Measurements from ENCODE around the gene DBH. TPM values are rescaled to one million over a fixed set of nuclear protein-coding genes. Genes with fewer than 3 reads are reported as not detected.

DBH gene
- total RNA-seq (2022; extraction: Qiagen RNA extraction; ENCODE audit: low read depth): not detected in 5 replicates

DNA sequence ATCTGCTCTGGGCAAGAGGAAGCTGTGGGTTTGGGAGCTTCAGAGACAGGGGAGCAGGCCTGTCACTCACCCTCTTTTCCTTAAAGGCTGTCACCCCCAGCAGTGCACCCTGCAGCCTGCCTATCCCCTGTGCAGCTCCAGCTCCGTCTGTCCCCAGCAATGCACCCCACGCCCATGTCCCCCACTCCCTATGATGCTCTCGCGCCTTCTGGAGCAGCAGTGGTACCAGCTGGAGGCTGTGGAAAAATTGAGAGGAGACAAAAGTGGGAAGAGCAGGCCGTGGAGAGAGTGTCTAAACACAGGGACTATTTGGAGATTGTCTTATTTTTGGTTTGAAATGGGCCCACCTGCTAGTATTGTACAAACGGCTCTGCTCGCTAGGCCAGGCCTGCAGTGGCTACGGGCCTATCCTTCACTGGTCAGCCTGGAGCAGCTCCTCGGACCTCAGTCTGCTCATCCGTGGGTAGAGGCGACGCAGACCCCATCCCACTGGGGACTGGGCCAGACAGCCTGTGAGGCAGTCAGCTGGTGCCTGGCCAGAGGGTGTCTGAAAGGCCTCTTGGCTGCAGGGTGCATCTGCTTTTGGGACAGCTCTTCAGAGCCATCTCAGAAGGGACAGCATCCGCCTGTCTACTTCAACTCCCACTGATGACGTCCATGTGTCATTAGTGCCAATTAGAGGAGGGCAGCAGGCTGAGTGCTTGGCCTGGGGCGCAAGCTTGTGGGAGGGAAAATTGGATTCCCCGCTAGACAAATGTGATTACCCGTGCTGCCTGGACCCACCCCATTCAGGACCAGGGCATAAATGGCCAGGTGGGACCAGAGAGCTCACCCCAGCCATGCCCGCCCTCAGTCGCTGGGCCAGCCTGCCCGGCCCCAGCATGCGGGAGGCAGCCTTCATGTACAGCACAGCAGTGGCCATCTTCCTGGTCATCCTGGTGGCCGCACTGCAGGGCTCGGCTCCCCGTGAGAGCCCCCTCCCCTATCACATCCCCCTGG, at the start of gene DBH:
Gene DBH, plus strand, starts transcription at position 831 of the 999 bp plus-strand sequence. Its CDS starts 9 bp downstream, at position 840.

DNA sequence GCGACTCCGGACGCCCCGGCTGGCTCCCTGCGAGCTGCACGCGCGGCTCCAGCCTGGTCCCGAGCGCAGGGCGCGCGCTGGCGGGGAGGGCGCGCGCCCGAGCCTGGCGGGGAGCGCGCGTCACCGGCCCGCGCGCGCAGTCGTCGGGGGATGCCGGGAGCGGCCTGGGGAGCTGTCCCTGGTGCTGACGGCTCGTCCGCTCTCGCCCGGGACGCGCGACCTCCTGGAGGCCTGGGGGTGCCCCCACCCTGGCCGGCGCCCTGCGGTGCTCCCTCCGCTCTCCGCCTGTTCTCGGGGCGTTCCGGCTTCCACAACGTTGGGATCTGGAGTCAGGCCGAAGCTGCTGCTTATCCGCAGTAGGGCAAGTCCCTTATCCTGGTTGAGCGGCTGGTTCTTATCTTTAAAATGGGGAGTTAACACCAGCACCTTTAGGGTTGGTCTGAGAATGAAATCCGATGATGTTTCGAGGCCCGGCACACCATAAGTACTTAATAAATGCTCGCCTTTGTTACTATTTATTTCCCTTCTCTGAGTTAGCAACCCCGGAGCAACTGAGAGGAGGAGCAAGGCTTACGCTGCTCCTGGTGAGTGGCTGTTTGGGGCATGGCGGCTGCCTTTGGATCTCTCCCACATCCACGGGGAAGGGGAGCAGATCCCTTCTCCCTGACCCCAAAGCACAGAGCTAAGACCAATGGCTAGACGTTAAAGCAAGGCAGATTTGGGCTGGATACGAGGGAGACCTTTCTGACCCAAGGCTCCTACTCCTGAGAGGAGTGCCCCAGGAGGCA, 26.7 kb upstream of the DBH start, which contains the start of gene FAM163B:
Gene FAM163B, minus strand, starts transcription at position 79 of the 788 bp plus-strand sequence. CDS start 29,166 bp downstream, outside the sequence.

Other genes with a start within 250 kb of the DBH start
- gene REXO4, start 218.4 kb upstream of the DBH start, total RNA-seq (2022; extraction: Qiagen RNA extraction; ENCODE audit: low read depth): 28.7 to 41.2 TPM (median 37.6 TPM) in 5 replicates
- 0.49 to 0.82 TPM (median 0.52 TPM) in 5 replicates for gene ADAMTS13, start 214.0 kb upstream of the DBH start, total RNA-seq (2022; extraction: Qiagen RNA extraction; ENCODE audit: low read depth)
- 3.6 to 4.7 TPM (median 4.1 TPM) in 5 replicates for gene CACFD1, start 176.4 kb upstream of the DBH start, total RNA-seq (2022; extraction: Qiagen RNA extraction; ENCODE audit: low read depth)
- 15.4 to 21.8 TPM (median 20.4 TPM) in 5 replicates for gene SLC2A6, start 157.3 kb upstream of the DBH start, total RNA-seq (2022; extraction: Qiagen RNA extraction; ENCODE audit: low read depth)
- gene MYMK, start 111.4 kb upstream of the DBH start, total RNA-seq (2022; extraction: Qiagen RNA extraction; ENCODE audit: low read depth): not detected in 5 replicates
- not detected in 5 replicates for gene ADAMTSL2, start 101.7 kb upstream of the DBH start, total RNA-seq (2022; extraction: Qiagen RNA extraction; ENCODE audit: low read depth)
- gene FAM163B, start 27.0 kb upstream of the DBH start, total RNA-seq (2022; extraction: Qiagen RNA extraction; ENCODE audit: low read depth): not detected in 5 replicates
- 0.07 to 0.13 TPM (median 0.08 TPM) in 4 of 5 replicates, not detected in the other for gene SARDH, start 102.0 kb downstream of the DBH start, total RNA-seq (2022; extraction: Qiagen RNA extraction; ENCODE audit: low read depth)

Measured in A549 treated with DMSO at 1 μM for 4 hours (cell line).